HEK293 (cell line): ENCODE measurements around the gene ATP5F1D.

ENCODE experiments used
- CTCF ChIA-PET: fragments of 350-600 bp; formaldehyde crosslinking; extraction: SDS; loops from one replicate; lab custom pipeline; 2021; ENCODE audit warnings: antibody characterized with exemption; lab: Yijun Ruan, JAX
- POLR2A ChIA-PET: fragments of 300-600 bp; formaldehyde crosslinking; extraction: SDS; loops from one replicate; lab custom pipeline; 2020; ENCODE audit warnings: antibody characterized with exemption, inconsistent platforms; lab: Yijun Ruan, JAX
- H3K27ac ChIP-seq: fragments of 200-500 bp; sonication (Bioruptor generic); 2 replicates; pipeline ENCODE4 v1.5.1; 2014; ENCODE audit warnings: low read depth, low read length, control low read depth, inconsistent platforms; ENCODE audit errors: extremely low read depth
- H3K36me3 ChIP-seq, 2 experiments: fragments of 200-500 bp in 1 of 2; sonication (Bioruptor generic) in 1 of 2; 1 replicate in 1 of 2; 2 replicates in 1 of 2; pipeline ENCODE4 v1.5.1; 2014 to 2017; ENCODE audit warnings: inconsistent platforms in 2 of 2, low read length in 2 of 2; ENCODE audit not compliant: control insufficient read depth in 2 of 2, insufficient read depth in 1 of 2
- H3K4me1 ChIP-seq: fragments of 200-500 bp; sonication (Bioruptor generic); 2 replicates; pipeline ENCODE4 v1.5.1; 2014; ENCODE audit warnings: mild to moderate bottlenecking, low read length, inconsistent platforms; ENCODE audit not compliant: control insufficient read depth, insufficient read depth
- H3K4me3 ChIP-seq: 2 replicates; pipeline ENCODE4 v1.5.1; 2011; ENCODE audit warnings: low read depth, mild to moderate bottlenecking, control low read depth, low read length, moderate library complexity
- H3K9me3 ChIP-seq: fragments of 200-500 bp; sonication (Bioruptor generic); 2 replicates; pipeline ENCODE4 v1.5.1; 2014; ENCODE audit warnings: low read depth, low read length, inconsistent platforms; ENCODE audit not compliant: control insufficient read depth, insufficient read depth
- AEBP2 ChIP-seq: fragments of 450-650 bp; formaldehyde crosslinking; IDR thresholded peaks from 2 replicates; pipeline ENCODE4 v1.5.1; 2016; ENCODE audit warnings: missing biosample characterization, missing genetic modification characterization, borderline replicate concordance
- BCL11A ChIP-seq: fragments of 450-650 bp; formaldehyde crosslinking; IDR thresholded peaks from 2 replicates; pipeline ENCODE4 v1.5.1; 2016; ENCODE audit warnings: low read depth, missing biosample characterization, missing genetic modification characterization
- BCL11B ChIP-seq: fragments of 450-650 bp; formaldehyde crosslinking; IDR thresholded peaks from 2 replicates; pipeline ENCODE4 v1.5.1; 2016; ENCODE audit warnings: low read depth, missing biosample characterization, missing genetic modification characterization
- GLIS1 ChIP-seq: fragments of 450-650 bp; formaldehyde crosslinking; IDR thresholded peaks from 2 replicates; pipeline ENCODE4 v1.5.1; 2016; ENCODE audit warnings: missing biosample characterization, missing genetic modification characterization
- GLIS2 ChIP-seq: fragments of 450-650 bp; formaldehyde crosslinking; IDR thresholded peaks from 2 replicates; pipeline ENCODE4 v1.5.1; 2016; ENCODE audit warnings: missing biosample characterization, missing genetic modification characterization
- KLF1 ChIP-seq: fragments of 450-650 bp; formaldehyde crosslinking; IDR thresholded peaks from 2 replicates; pipeline ENCODE4 v1.5.1; 2016; ENCODE audit warnings: missing biosample characterization, missing genetic modification characterization
- KLF8 ChIP-seq: fragments of 450-650 bp; formaldehyde crosslinking; IDR thresholded peaks from 2 replicates; pipeline ENCODE4 v1.5.1; 2016; ENCODE audit warnings: missing biosample characterization, missing genetic modification characterization
- WT1 ChIP-seq: fragments of 450-650 bp; formaldehyde crosslinking; IDR thresholded peaks from 2 replicates; pipeline ENCODE4 v1.5.1; 2016; ENCODE audit warnings: missing biosample characterization, missing genetic modification characterization
- ZBTB6 ChIP-seq: fragments of 450-650 bp; formaldehyde crosslinking; IDR thresholded peaks from 2 replicates; pipeline ENCODE4 v1.5.1; 2017; ENCODE audit warnings: missing biosample characterization, missing genetic modification characterization
- ZFP69B ChIP-seq: fragments of 450-650 bp; formaldehyde crosslinking; IDR thresholded peaks from 2 replicates; pipeline ENCODE4 v1.5.1; 2016; ENCODE audit warnings: missing biosample characterization, missing genetic modification characterization
- ZNF394 ChIP-seq: fragments of 450-650 bp; formaldehyde crosslinking; IDR thresholded peaks from 2 replicates; pipeline ENCODE4 v1.5.1; 2016; ENCODE audit warnings: missing biosample characterization, missing genetic modification characterization, mild to moderate bottlenecking, moderate library complexity, borderline replicate concordance
- ZNF558 ChIP-seq: fragments of 450-650 bp; formaldehyde crosslinking; IDR thresholded peaks from 2 replicates; pipeline ENCODE4 v1.5.1; 2016; ENCODE audit warnings: missing biosample characterization, missing genetic modification characterization
- TF ChIP-seq, protein P1 (sequence below): fragments of 450-650 bp; formaldehyde crosslinking; IDR thresholded peaks from 2 replicates; pipeline ENCODE4 v1.5.1; 2016; ENCODE audit warnings: missing biosample characterization, missing genetic modification characterization
- TF ChIP-seq, protein P2 (sequence below): fragments of 450-650 bp; formaldehyde crosslinking; IDR thresholded peaks from 2 replicates; pipeline ENCODE4 v1.5.1; 2016; ENCODE audit warnings: missing biosample characterization, missing genetic modification characterization

ATP5F1D gene

GRCh38 chr19:1255186-1256161 is 13.9 kb downstream of the ATP5F1D start:
- H3K27ac ChIP-seq = peak overlapping the region; percentile 100
- H3K4me3 ChIP-seq = no peak overlapping the region
- 0 out of 2 replicates have a peak, but pooled peaks have one; percentile 37 for TF ChIP-seq WT1 (tag by site-specific recombination)
- peak; percentile 34; the same call in 1 of the 2 replicates for TF ChIP-seq KLF1 (tag by site-specific recombination)
- no peak for TF ChIP-seq ZFP69B (tag by site-specific recombination)
- no peak for TF ChIP-seq AEBP2 (tag by site-specific recombination)
- peak; percentile 12; the same call in 1 of the 2 replicates for TF ChIP-seq KLF8
- TF ChIP-seq GLIS2 (tag by site-specific recombination) = peak; percentile 74
- TF ChIP-seq, protein P1, sequence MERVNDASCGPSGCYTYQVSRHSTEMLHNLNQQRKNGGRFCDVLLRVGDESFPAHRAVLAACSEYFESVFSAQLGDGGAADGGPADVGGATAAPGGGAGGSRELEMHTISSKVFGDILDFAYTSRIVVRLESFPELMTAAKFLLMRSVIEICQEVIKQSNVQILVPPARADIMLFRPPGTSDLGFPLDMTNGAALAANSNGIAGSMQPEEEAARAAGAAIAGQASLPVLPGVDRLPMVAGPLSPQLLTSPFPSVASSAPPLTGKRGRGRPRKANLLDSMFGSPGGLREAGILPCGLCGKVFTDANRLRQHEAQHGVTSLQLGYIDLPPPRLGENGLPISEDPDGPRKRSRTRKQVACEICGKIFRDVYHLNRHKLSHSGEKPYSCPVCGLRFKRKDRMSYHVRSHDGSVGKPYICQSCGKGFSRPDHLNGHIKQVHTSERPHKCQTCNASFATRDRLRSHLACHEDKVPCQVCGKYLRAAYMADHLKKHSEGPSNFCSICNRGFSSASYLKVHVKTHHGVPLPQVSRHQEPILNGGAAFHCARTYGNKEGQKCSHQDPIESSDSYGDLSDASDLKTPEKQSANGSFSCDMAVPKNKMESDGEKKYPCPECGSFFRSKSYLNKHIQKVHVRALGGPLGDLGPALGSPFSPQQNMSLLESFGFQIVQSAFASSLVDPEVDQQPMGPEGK = peak; percentile 55
- 0 out of 2 replicates have a peak, but pooled peaks have one; percentile 9 for TF ChIP-seq BCL11A
- TF ChIP-seq ZBTB6 (tag by site-specific recombination) = no peak
- peak; percentile 24; the same call in 1 of the 2 replicates for TF ChIP-seq GLIS1 (tag by site-specific recombination)
- TF ChIP-seq, protein P2, sequence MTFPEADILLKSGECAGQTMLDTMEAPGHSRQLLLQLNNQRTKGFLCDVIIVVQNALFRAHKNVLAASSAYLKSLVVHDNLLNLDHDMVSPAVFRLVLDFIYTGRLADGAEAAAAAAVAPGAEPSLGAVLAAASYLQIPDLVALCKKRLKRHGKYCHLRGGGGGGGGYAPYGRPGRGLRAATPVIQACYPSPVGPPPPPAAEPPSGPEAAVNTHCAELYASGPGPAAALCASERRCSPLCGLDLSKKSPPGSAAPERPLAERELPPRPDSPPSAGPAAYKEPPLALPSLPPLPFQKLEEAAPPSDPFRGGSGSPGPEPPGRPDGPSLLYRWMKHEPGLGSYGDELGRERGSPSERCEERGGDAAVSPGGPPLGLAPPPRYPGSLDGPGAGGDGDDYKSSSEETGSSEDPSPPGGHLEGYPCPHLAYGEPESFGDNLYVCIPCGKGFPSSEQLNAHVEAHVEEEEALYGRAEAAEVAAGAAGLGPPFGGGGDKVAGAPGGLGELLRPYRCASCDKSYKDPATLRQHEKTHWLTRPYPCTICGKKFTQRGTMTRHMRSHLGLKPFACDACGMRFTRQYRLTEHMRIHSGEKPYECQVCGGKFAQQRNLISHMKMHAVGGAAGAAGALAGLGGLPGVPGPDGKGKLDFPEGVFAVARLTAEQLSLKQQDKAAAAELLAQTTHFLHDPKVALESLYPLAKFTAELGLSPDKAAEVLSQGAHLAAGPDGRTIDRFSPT (tag by site-specific recombination) = peak; percentile 92
- peak; percentile 66; the same call in 1 of the 2 replicates for TF ChIP-seq BCL11B (tag by site-specific recombination)
- TF ChIP-seq ZNF394 (tag by site-specific recombination) = peak; percentile 99
- TF ChIP-seq ZNF558 (tag by site-specific recombination) = no peak
- no peaks in the 10 kb centered on the region for H3K9me3 ChIP-seq
- CTCF ChIA-PET = interaction anchor here (0.6 to 1.3 kb wide), 6 partner anchors 11 to 37 kb away, joined by 3 to 9 read pairs (median 6); no protein-coding TSS in a partner anchor
- H3K36me3 ChIP-seq = peaks cover 21 to 58% of the 10 kb centered on the region in 2 experiments
- H3K4me1 ChIP-seq = peaks cover 19% of the 10 kb centered on the region
- POLR2A ChIA-PET = interaction anchor here (0.6 to 10.8 kb wide), 6 partner anchors 11 to 466 kb away, joined by 3 to 407 read pairs (median 4); partner anchors contain the start of genes CBARP, CIRBP and FAM174C
